Ishikawa (cell line): ENCODE results near the gene GATA1.

Experiments
- CEBPB ChIP-seq: IDR thresholded peaks from 2 replicates; pipeline ENCODE4 v1.6.1; 2012
- CREB1 ChIP-seq: IDR thresholded peaks from 2 replicates; pipeline ENCODE4 v1.6.1; 2012; ENCODE audit warnings: low read depth
- EGR1 ChIP-seq: IDR thresholded peaks from 2 replicates; pipeline ENCODE4 v1.6.1; 2012
- EP300 ChIP-seq: IDR thresholded peaks from 2 replicates; pipeline ENCODE4 v1.6.1; 2012; ENCODE audit warnings: borderline replicate concordance
- FOXM1 ChIP-seq: IDR thresholded peaks from 2 replicates; pipeline ENCODE4 v1.6.1; 2012; ENCODE audit warnings: low read depth, borderline replicate concordance
- MAX ChIP-seq: IDR thresholded peaks from 2 replicates; pipeline ENCODE4 v1.6.1; 2012
- NFIC ChIP-seq: IDR thresholded peaks from 2 replicates; pipeline ENCODE4 v1.6.1; 2012
- RAD21 ChIP-seq: IDR thresholded peaks from 2 replicates; pipeline ENCODE4 v1.6.1; 2012; ENCODE audit warnings: low read depth
- REST ChIP-seq: IDR thresholded peaks from 2 replicates; pipeline ENCODE4 v1.6.1; 2012; ENCODE audit warnings: low read depth, mild to moderate bottlenecking
- TAF1 ChIP-seq: IDR thresholded peaks from 2 replicates; pipeline ENCODE4 v1.6.1; 2012; ENCODE audit warnings: low read depth, mild to moderate bottlenecking
- TCF12 ChIP-seq: IDR thresholded peaks from 2 replicates; pipeline ENCODE4 v1.6.1; 2012; ENCODE audit warnings: low read depth
- TEAD4 ChIP-seq: IDR thresholded peaks from 2 replicates; pipeline ENCODE4 v1.6.1; 2012
- USF1 ChIP-seq: IDR thresholded peaks from 2 replicates; pipeline ENCODE4 v1.6.1; 2012
- YY1 ChIP-seq: IDR thresholded peaks from 2 replicates; pipeline ENCODE4 v1.6.1; 2012; ENCODE audit warnings: low read depth
- ZBTB7A ChIP-seq: IDR thresholded peaks from 2 replicates; pipeline ENCODE4 v1.6.1; 2012; ENCODE audit warnings: low read depth

The GATA1 gene

GRCh38 chrX:48790477-48790876 lies 4.1 kb downstream of the GATA1 start:
- TF ChIP-seq NFIC (no peak), EP300 (no peak), EGR1 (no peak), TEAD4 (no peak), TAF1 (no peak), CEBPB (no peak), MAX (no peak), USF1 (no peak), REST (no peak), RAD21 (no peak), CREB1 (no peak), ZBTB7A (no peak), FOXM1 (no peak), YY1 (no peak), TCF12 (no peak)

GRCh38 chrX:48791063-48791820 lies 4.9 kb downstream of the GATA1 start:
- TF ChIP-seq CEBPB (no peak), EP300 (no peak), NFIC (no peak), TAF1 (no peak), TCF12 (no peak), USF1 (no peak), ZBTB7A (no peak), EGR1 (no peak), CREB1 (no peak)

GRCh38 chrX:48792219-48792618 lies 5.8 kb downstream of the GATA1 start:
- no peak for TF ChIP-seq USF1
- no peak for TF ChIP-seq RAD21
- TF ChIP-seq NFIC = no peak
- no peak for TF ChIP-seq TAF1
- TF ChIP-seq ZBTB7A = no peak
- TF ChIP-seq EP300 = no peak
- no peak for TF ChIP-seq CEBPB
- TF ChIP-seq MAX = no peak
- TF ChIP-seq YY1 = no peak
- TF ChIP-seq TEAD4 = no peak
- TF ChIP-seq EGR1 = no peak
- TF ChIP-seq REST = no peak
- no peak for TF ChIP-seq TCF12
- no peak for TF ChIP-seq CREB1
- TF ChIP-seq FOXM1 = no peak

- no peak for TF ChIP-seq ZBTB7A
Measured at GRCh38 chrX:48793935-48794334, 7.5 kb downstream of the GATA1 start.

- TF ChIP-seq CEBPB = no peak
- TF ChIP-seq RAD21 = no peak
- no peak for TF ChIP-seq REST
- no peak for TF ChIP-seq EP300
- no peak for TF ChIP-seq TAF1
- TF ChIP-seq NFIC = no peak
Measured at GRCh38 chrX:48794340-48794910, 8.0 kb downstream of the GATA1 start.
